Stimulated activated CD4-positive, alpha-beta T cell treated with anti-CD3 and anti-CD28 coated beads, Interleukin-15, amount 100 ng/mL, for 24 hours (primary cell): ENCODE results near the gene FAM118B.

Experiments used
- DNase-seq: peaks from one replicate; pipeline ENCODE4 v3.0.0-alpha.2; 2020

Gene FAM118B

DNA sequence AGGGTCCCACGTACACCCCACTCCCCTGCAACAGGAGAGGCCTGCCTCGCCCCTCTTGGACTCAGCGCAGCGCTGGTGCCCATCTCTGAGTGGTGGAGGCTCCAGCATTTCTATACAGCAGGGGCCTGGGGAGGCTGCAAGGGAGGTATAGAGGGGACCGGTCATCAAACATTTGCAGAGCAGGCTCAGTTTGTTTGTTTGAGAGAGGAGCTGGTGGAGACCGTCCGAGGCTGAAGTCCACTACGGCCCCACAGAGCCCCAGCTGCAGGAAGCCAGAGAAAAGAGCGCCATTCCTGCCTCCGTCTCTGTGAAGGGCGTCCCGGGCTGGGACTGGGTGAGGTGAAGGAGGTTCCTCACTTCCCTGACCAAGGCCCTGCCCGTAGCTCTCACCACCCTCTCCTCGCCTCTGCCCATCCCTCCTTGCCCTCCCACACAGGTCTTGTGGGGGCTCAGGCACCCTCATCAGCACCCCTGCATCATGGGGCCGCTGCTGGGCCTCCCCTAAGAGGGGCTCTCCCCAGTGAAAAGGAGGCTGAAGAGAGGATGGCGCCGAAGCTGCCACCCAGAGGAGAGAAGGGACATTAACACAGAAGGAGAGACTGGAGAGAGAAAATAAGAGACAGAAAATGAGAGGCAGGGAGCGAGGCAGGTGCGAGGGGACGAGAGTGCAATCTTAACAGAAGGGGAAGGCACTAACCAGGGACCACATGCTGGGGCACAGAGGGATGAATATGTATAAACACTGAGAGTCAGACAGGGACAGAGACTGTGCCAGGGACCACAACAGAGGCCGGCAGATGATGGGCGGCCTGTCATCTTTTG is 24.7 kb upstream of the FAM118B start:
- no peak for DNase-seq

DNA sequence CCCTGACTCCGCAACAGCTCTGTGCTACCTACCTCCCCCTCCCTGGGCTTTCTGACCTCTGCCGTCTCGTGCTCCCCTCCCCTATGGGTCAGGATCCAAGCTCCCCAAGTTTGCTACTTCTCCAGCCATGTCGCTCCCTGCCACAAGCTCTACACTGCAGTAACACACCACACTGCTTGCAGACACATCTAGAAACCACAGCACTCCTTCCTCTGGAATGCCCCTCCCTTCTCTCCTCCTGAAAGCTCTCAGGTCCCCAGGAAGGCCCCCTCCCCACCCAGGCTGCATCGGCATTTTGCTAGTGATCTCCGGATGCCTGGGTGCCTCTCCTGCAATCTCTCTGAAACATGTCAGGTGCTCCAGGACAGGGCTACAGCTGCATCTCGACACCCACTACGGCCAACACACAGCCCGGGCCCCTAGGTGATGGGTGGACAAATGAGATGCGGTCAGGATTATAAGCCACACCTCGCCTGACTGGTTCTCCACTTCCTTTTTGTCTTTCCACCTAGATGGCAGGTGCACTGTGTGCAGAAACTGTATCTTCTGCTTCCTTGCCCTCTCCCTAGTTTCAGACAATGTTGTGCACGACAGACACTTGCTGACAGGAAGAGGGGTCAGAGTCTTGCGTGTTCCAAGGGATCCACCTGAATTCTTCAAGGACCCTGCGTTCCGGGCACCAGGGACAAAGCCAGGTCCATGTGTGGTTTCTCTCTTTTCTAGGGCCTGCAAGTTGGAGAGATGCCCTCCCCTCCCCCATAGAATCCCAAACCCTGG is 23.1 kb upstream of the FAM118B start:
- DNase-seq: no peak

DNA sequence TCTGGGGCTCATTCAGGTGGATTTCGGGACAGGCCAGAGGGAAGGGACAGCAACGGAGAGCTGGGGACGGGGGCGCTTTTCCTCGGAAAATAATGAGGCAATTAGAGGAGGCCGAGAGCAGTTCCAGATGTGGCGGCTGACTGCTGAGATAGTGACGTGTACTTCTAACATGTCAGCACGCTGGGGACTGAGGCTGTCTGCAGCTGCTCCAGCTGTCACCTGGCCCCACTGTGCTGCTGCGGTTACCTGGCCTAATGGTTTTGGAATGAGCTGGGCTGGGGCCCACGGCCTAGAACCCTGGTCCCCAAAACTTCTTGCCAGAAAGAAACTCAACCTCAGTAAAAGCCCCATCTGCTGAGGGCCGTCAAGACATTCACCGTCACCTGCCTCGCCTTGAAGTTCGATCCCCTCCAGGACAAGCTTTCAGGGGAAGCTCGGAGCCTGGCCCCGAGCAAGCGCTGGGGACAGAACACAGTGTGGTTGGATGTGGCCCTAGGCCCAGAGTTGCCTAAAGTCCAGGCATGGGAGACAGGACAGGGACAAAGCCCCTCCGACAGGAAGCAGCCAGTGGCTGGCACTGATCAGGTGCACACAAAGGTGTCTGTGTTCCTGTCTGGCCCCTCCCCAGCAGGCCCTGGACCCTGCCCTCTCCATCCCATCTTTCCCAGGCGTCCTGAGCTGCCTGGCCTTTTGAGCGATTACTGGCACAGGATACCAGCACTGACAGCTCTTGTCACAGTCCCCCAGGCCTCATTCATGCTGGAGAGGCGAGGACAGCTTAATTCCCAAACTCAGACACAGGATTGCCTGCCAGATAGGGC is 22.3 kb upstream of the FAM118B start:
- no peak for DNase-seq

DNA sequence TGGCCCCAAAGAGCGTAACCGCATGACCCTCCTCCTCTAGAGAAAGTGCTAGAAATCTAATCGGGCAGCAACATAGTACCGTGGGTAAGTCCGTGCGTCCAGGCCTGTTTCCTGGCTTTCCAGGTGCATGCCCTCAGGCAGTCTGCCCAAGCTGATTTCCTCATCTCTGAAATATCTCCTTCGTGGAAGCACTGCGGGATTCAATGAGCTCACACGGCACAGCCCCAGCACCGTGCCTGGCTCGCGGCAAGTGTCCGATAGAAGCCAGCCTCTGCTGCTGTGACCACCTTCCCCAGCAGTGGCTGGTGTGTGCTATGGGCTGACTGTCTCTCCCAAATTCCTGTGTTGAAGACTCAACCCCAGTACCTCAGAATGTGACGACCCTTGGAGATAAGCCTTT is 20.8 kb upstream of the FAM118B start:
- no peak for DNase-seq

DNA sequence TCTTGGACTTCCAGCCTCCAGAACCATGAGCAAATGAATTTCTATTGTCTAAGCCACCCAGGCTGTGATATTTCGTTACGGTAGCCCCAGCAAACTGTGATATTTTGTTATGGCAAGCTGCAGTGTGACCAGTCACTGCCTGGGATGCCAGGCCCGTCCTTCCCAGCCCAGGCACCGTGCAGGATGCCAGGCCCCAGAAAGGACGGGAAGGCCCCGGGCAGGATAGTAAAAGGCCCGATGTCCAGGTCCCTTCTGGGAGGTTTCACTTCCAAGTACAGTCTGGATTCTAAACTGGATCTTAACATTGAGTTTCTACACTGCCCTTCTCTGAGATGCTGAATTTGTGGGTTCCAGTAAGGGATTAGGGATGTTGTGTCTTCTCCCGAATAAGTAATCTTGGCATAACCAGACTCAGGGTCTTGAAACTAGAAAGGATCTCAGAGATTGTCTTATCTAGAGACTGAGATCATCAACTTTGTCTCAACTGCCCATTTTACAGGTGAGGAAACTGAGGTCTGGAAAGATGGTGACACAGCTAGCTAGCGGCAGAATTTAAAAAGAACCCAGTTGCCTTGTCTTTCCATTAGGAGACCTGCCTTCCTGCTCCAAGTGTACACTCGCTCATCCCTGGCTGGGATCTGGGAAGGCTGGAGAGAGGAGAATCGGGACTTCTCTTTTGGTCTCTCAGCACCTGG is 20.1 kb upstream of the FAM118B start:
- no peak for DNase-seq

DNA sequence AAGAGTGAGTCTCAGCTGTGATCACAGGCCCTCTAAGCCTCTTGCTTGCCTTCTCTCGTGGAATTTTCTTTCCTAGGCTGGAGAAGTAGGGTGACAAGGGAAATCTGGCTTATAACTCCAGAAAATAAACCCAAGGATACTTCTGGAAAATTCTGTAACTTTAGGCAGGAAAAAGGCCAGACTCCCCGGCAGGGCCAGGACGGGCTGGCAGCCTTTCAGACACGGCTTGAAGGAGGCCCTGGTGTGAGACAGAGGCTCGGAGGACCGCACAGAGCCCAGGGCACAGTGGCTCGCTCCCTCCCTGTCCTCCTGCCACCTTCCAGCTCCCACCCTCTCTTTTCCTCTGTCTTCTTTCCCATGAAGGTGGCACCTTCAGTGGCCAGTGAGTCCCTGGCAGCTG is 19.2 kb upstream of the FAM118B start:
- no peak for DNase-seq

DNA sequence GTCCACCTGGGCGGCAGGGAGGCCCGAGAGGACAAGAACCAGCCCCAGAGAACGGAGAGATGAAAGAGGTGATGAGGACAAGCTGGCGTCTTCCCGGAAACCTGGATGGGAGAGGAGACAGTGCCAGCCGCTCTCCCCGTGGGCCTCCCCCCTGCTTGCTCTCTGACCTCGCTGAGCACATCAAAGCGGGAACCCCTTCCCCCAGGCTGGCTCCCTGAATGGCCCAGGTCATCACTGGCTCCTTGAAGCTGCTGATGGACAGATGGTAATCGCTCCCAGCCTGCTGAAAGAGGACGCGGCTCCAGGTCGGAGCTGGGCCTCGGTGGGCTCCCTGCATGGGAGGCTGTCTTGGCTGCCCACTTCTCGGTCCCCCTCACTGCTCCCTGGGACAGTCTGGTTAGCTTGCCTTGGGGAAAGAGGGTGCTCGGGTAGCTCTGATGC is 18.5 kb upstream of the FAM118B start:
- DNase-seq: no peak

DNA sequence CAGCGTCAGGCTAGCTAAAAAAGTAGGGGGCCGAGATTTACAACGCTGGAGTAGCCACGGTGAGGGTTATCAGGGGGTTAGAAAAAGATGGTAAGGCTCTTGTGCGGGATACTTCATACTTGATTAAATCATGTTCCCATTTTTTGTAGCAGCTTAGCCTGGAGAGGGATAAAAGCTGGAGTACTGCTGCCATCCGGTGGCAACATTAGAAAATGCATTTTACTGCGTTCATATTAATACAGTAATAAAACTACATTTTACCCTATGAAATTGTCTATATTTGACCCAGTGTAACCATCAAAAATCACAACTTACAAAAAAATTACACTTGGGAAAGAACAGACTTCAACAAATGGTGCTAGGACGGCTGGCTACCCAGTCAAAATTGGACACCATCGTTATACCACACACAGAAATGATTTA is 17.4 kb upstream of the FAM118B start:
- peak; percentile 51 for DNase-seq

DNA sequence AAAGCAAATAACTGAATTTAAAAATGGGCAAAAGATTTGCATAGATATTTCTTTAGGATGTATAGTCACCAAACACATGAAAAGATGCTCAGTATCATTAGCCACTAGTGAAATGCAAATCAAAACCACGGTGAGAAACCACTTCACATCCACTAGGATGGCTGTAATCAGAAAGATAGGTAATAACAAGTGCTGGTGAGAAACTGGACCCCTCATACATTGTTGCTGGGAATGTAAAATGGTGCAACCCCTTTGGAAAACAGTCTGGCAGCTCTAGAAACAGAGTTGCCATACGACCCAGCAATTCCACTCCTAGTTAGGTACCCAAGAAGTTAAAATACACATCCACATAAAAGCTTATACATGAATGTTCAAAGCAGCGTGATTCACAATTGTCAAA is 16.5 kb upstream of the FAM118B start:
- DNase-seq: no peak

DNA sequence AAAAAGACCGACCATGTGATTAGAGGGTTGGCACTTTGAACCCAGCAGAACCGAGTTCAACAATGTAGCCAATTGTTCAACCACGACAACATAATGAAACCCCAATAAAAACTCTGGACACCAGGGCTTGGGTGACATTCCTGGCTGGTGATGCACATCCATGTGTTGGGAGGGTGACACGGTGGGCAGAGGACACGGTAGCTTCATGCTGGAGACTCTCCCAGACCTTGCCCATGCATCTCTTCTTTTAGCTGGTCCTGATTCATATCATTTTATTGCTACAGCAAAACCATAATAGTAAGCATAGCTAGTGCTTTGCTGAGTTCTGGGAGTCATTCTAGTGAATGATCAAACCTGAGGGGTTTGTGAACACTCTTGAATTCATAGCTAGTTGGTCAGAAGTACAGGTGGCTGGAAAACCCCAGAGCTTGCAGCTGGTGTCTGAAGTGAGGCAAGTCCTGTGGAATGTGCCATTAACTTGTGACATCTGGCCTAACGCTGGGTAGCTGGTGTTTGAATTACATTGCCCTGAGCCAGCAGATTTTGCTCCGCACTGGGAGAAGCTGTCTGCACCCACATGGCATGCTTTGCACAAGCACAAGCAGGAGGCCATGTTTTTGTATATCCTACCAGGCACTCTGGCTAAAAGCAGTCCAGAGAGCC is 14.2 kb upstream of the FAM118B start:
- no peak for DNase-seq

DNA sequence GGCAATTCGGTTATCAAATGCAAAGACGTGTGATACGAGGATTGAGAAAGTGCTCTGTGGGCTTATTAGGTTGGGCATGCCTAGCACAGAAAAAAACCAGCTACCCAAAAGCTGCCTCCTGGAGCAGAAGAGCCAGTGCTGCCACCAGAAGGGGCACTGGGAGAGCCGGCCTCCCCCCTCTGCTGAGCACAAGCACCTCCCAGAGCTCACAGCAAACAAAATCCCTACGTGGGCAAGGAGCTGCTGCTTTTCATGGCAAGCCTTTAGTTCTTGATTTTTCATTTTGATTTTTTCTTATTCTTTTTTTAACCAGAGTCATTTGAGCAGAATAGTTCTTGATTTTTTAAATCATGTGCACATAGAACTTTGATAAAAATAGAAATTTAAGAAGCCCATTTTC is 12.9 kb upstream of the FAM118B start:
- no peak for DNase-seq

DNA sequence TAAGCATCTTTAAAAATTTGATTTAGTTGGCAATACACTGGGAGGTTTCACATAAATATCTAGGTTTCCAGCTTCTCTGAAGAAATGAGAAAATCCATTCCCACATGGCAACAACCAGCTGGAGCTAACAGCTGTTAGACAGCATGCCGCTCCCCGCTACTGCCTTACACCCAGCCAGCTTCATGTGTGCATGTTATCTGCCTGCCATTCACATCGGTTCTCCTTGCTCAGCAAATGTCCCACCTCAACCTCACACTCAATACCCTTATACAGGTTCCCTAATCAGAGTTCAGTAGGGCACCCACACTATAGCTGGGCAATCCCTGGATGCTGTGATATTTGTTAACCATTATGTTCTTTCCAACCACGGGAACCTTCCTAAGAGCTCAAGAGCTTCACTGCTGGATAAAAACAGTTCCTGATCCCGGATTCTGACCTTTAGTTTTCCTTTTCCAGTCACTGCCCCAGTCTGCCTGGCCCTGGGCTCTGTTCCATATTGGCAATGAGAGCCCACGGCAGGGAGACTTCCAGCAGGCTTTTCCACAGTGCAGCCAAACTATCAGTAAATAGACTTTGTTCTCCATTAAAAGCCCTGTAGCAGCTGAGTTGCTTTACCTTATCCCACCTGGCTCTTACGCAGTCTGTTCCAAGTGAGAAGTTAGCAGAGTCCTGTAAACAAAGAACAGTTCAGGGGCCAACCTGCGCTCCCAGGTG is 8.8 kb upstream of the FAM118B start:
- no peak for DNase-seq

DNA sequence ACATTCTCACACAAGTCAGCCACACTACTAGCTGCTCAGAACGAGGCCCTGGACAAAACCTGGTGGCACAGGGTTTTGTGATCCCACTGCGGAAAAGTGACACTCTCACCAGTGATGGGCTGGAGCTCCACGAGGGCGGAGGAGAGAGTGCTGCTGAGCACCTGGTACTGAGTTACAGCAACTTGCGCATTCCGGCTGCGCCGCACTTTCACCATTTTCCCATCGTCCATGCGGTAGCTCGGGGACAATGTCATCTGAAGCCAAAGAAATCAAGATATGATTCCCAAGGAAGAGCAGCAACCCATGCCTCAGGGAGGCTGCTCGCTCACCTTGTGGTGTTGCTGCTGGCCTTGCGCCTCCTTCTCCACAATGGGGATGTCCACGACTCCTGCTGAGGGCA is 6.2 kb upstream of the FAM118B start:
- DNase-seq: no peak

DNA sequence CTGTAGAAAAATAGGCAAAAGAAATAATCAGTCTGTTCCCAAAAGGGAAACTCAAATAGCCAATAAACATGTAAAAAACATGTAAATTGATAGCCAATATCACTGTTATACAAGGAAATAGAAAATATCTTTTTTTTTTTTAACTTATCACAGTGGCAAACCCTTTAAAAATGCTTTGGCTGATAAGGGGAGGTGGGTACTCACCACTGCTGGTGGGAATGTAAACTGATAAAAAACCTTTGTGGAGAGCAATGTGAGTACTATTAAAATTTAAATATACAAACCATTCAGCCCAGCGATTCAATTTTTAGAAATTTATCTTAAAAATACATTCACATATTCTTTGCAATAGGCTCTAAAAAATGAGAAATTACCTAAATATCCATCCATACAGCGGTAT is 3.7 kb upstream of the FAM118B start:
- no peak for DNase-seq

DNA sequence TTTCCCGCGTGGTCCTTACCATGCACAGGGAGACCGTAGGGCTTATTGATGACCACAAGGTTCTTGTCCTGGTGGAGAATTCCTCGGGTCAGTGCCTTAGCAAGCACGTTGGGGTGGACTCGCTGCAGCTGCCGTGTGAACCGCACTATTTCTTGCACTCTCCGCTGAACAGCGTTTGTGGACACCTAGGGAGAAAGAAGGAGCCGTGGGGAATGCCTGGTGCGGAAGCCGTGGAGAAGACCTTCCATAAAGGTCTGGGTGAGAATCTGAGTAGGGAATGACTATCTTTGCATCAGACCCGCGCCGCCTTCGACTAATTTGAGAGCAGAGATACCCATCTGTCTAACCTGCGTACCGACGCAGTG is 729 bp upstream of the FAM118B start:
- DNase-seq: no peak

DNA sequence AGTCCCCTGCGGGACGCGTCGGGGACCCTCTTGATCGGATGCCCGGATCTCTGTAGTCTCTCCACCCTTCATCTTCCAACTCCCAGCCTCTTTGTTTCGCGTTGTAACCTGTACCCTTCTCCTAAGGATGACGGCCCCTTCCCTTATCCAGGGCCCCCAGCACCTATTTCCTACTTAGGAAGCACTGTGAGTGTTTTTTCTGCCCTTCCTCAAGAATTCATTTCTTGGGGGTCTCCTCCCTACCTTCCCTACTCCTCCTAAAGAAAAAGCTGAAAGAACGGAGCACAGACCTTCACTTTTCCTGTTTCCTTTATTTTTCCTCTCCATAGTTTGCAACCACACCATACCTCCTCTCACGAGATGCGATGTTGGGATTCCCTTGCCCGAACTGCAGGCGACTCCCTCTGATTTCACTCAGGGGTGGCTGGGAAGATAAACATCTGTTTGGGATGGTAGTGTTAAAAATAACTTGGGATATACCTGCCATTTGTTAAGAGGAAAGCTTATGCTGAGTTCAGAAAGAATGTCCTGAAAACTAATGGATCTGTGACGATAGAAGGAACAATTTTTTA is 593 bp downstream of the FAM118B start:
- no peak for DNase-seq

DNA sequence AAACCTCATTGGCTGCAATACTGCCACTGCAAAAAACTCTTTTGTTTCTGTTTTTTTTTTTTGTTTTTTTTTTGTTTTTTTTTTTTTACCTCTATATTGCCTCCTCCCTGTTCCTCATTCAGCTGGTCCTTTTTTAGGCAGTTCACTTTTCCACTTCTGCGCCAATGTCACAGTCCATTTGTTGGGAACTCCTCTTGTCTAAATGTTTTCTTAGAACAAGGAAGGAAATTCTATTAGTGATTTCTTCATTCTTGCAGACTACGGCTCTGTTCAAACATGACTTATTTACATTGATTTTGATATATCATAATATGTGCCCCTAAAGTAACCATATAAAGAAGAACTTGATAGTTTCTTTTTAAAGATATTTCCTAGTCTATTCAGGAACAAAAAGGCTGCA is 2.9 kb downstream of the FAM118B start:
- no peak for DNase-seq

DNA sequence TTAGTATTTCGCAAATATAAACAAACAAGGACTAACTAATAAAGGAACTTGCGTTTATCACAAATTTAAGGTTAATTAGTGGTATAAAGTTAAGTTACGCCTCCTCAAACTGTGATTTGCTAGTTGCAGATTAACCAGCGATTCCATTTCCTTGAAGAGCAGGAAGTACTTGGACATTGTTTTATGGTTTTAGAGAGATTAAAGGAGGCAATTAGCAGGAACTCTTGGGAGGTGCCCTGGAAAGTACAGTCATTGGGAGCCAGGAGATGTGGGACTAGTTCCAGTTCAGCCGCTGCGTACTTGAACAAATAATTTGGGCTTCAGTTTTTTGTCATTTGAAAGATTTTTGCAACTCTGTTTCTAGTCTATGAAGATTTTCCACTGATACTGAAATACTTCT is 3.3 kb downstream of the FAM118B start:
- no peak for DNase-seq

DNA sequence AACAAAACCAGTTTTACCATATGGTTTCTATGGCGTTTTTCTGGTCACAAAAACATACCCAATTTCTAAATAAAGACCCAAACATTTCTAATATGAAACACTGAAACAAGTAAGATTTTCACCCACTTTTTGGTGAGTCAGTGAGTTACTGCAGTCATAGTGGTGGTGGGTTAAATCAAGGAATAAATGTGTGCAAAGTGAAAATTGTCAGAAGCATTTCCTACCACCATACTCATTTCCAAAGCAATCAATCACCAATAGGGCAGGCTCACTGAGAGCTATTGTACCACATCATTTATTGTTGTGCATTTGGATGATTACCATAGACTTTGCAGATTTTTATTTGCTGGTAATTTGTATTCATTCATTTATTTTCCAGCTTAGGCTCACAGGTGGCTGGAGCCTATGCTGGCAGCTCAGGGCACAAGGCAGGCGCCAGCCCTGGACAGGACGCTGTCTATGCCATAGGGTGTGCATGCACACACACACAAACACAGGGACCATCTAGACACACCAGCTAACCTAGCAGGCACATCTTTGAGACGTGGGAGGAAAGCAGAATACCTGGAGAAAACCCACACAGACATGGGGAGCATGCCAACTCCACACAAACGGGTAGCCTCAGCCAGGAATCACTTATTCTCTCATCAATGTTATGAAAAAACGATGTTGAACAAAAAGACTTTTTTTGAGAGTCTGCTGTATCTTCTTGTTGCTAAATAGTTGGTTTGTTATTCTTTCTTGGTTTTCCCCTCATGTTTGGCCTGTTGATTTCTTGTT is 5.1 kb downstream of the FAM118B start:
- no peak for DNase-seq

DNA sequence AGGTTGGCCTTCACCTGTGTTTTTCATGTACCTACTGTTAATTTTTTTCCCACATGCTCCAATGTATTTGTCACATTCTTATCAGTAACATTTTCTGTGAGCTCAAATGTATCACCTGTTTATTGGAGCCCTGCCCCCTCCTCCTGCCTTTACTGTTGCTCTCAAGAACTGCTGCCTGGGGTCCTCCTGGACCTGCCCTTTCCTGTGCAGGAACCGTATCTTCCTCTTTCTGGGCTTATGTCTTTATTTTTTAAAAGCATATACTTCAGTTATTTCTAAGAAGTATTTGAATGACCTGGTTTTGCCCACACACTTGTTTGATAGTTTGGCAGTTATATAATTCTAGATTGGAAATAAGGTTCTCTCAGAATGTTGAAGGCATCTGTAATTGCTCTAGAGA is 5.9 kb downstream of the FAM118B start:
- no peak for DNase-seq

DNA sequence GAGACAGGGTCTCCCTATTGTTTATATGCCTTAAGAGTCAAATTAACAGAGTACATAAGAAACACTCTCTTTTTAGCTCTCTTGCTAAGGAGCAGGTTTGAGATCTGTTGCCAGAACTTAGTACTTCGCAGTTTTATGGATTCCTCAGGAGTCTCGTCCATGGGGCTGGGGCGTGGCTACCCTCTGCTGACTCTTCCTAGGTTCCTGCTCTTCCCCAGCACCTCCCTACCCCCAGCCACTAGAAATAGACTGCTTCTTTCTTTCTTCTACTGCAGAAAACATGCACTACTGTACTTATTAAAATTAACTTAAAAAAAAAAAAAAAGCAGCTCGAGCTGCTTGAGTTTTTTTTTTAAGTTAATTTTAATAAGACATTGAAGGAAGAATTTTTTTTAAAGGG is 8.0 kb downstream of the FAM118B start:
- DNase-seq: no peak
